Mesothelial cell of epicardium (in vitro differentiated cells): Measurements from ENCODE around the gene DYNC2I2. TPM values are rescaled to one million over a fixed set of nuclear protein-coding genes. Genes with fewer than 3 reads are reported as not detected.
"Not testable (repeated sequence)": the region's sequence is repeated elsewhere in the genome, so short reads cannot be mapped to it uniquely, and the experiment has no call there.

Source experiments
- DNase-seq, 2 experiments: peaks; one replicate each; pipeline ENCODE4 v3.0.0; 2021; ENCODE audit warnings: low spot score in 2 of 2; ENCODE audit not compliant: unreplicated experiment in 2 of 2
- H3K27ac Mint-ChIP-seq: 2 replicates; pipeline ENCODE4 v1.8.0; 2021; ENCODE audit warnings: mixed read lengths
- H3K27me3 Mint-ChIP-seq: 2 replicates; pipeline ENCODE4 v1.8.0; 2021; ENCODE audit warnings: low read depth, mixed read lengths
- H3K36me3 Mint-ChIP-seq: 2 replicates; pipeline ENCODE4 v1.8.0; 2021; ENCODE audit warnings: mixed read lengths
- H3K4me1 Mint-ChIP-seq: 2 replicates; pipeline ENCODE4 v1.8.0; 2021; ENCODE audit warnings: mixed read lengths
- H3K4me3 Mint-ChIP-seq: 2 replicates; pipeline ENCODE4 v1.8.0; 2021; ENCODE audit warnings: mild to moderate bottlenecking, moderate library complexity, mixed read lengths
- H3K9me3 Mint-ChIP-seq: 2 replicates; pipeline ENCODE4 v1.8.0; 2021; ENCODE audit warnings: mixed read lengths
- total RNA-seq: library from RNA; stranded (reverse); gene quantifications from 3 replicates; pipeline ENCODE4 v1.2.1, GENCODE V29; 2021
- TF ChIP-seq, protein P1 (sequence below): fragments of 200-600 bp; sonication (generic); IDR thresholded peaks from one replicate; pipeline ENCODE4 v1.5.0; 2021; ENCODE audit warnings: antibody characterized with exemption; ENCODE audit not compliant: unreplicated experiment

The DYNC2I2 gene
- total RNA-seq, 1 donor from 2014 or later = 37.2 TPM

DNA sequence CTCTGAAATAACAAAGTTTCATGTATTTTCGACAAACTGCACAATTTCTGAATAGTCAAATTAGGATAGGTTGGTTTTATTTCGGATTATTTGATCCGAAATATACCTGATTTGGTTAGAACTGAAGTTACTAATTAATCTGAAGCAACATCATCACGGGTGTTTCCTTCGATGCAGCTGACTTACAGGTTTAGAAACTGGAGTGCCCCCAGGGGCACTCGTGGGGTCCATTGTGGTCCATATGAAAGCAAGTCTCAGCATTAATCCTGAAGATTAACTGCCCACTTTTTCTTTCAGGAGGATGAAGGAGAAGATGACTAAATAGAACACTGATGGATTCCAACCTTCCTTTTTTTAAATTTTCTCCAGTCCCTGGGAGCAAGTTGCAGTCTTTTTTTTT is 37.7 kb upstream of the DYNC2I2 start:
- Mint-ChIP-seq H3K4me1 (peaks cover 14% of the 10 kb centered on the region), H3K9me3 (no peaks in the 10 kb centered on the region), H3K36me3 (peaks cover 29% of the 10 kb centered on the region), H3K4me3 (no peak overlapping the region), H3K27me3 (no peaks in the 10 kb centered on the region), H3K27ac (peak overlapping the region; percentile 34)
- TF ChIP-seq, protein P1, sequence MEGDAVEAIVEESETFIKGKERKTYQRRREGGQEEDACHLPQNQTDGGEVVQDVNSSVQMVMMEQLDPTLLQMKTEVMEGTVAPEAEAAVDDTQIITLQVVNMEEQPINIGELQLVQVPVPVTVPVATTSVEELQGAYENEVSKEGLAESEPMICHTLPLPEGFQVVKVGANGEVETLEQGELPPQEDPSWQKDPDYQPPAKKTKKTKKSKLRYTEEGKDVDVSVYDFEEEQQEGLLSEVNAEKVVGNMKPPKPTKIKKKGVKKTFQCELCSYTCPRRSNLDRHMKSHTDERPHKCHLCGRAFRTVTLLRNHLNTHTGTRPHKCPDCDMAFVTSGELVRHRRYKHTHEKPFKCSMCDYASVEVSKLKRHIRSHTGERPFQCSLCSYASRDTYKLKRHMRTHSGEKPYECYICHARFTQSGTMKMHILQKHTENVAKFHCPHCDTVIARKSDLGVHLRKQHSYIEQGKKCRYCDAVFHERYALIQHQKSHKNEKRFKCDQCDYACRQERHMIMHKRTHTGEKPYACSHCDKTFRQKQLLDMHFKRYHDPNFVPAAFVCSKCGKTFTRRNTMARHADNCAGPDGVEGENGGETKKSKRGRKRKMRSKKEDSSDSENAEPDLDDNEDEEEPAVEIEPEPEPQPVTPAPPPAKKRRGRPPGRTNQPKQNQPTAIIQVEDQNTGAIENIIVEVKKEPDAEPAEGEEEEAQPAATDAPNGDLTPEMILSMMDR = no peak
- DNase-seq = no peak

DNA sequence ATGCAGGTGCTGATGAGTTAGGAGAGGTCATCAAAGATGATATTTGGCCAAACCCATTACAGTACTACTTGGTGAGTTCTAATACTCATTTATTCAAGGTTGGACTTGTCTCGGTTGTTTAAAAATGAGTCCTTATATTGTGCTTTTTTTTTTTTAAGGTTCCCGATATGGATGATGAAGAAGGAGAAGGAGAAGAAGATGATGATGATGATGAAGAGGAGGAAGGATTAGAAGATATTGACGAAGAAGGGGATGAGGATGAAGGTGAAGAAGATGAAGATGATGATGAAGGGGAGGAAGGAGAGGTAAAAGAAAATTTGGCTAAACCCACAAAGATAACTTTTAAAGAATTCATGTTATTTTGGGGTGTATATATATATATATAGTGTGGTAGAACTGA is 37.1 kb upstream of the DYNC2I2 start:
- peaks cover 14% of the 10 kb centered on the region for H3K4me1 Mint-ChIP-seq
- not testable (repeated sequence) for DNase-seq, H3K9me3 Mint-ChIP-seq, H3K27me3 Mint-ChIP-seq, H3K4me3 Mint-ChIP-seq
- H3K27ac Mint-ChIP-seq = peak overlapping the region; percentile 22
- H3K36me3 Mint-ChIP-seq = peaks cover 29% of the 10 kb centered on the region

DNA sequence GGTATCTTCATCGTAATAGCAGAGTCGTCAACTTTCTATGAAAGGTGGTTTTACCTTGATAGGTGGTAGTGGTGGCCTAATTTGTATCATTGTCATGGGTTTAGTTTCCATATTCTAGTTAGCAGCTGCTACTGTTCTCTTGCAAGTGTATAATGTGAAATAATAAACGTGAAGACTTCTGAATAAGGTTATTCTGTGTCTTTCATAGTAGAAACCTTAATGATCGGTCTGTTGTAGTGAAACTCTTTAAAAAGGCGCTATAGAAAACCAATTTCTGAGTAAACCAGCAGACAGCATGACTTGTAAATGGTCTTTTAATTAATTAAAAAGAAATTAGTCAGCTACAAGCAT is 34.0 kb upstream of the DYNC2I2 start:
- no peak for DNase-seq
- Mint-ChIP-seq H3K9me3 (no peaks in the 10 kb centered on the region), H3K4me3 (peak overlapping the region; percentile 100), H3K4me1 (peaks cover 28% of the 10 kb centered on the region), H3K27ac (peak overlapping the region; percentile 100), H3K27me3 (no peaks in the 10 kb centered on the region), H3K36me3 (peaks cover 23% of the 10 kb centered on the region)
- TF ChIP-seq, protein P1 = no peak

DNA sequence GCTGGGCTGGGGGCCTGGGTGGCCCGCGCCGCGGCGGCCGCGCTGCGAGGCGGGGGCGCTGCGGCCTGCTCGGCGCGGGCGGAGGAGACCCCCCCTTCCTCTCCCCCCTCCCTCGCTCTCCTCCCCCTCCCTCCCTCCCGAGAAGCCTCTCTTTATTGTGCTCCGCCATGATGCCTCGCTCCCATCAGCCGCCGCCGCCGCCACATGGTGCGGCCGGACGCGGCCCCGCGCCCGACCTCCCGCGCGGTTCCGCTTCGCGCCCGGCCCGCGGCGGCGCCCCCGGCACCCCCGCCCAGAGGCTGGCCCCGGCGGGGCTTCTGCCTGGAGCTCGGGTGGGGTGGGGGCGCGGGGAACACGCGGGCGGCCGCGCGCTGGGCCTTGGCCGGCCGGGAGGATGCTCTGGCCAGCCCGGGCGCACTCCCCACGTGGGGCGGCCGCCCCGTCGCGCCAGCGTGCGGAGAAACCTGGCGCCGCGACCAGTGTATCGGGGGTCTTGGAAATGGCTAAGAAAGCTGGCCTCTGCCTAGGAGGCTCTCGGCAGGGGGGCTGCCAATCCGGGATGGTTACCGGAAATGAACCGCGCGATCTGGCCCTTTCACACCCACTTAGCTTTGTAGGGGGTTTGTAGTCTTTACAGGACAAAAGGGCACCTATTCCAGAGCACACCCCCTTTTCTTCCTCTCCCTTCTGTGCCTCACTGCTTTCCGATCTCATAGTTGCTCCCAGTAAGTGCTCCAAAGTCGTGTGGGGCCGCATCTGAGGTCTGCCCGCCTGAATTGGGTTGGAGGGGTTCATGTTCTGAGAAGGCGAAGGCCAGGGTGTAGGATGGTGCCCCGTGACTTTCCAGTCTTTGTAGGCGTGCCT is 33.4 kb upstream of the DYNC2I2 start:
- TF ChIP-seq, protein P1 = no peak
- no peak for DNase-seq
- H3K27me3 Mint-ChIP-seq = no peaks in the 10 kb centered on the region
- H3K27ac Mint-ChIP-seq = peak overlapping the region; percentile 100
- no peaks in the 10 kb centered on the region for H3K9me3 Mint-ChIP-seq
- peaks cover 33% of the 10 kb centered on the region for H3K4me1 Mint-ChIP-seq
- peaks cover 23% of the 10 kb centered on the region for H3K36me3 Mint-ChIP-seq
- peak overlapping the region; percentile 100 for H3K4me3 Mint-ChIP-seq

DNA sequence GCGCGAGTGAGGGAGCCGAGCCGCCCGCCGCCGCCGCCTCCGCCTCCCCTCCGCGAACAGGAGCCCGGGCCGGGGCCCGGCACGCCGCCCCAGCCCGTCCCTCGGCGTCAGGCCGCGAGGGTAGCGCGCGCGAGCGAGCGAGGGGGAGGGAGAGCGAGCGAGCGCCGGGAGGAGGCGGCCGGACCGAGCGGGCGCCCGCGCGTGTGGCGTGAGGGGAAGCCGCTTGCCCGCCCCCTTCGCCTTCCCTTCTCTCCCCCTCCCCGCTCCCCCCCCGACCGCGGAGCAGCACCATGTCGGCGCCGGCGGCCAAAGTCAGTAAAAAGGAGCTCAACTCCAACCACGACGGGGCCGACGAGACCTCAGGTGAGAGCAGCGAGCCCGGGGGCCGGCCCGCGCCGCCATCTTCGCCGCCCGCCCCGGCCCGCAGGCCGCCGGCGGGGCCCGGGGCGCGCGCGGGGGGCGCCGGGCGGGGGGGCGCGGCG is 32.7 kb upstream of the DYNC2I2 start:
- no peaks in the 10 kb centered on the region for H3K9me3 Mint-ChIP-seq
- H3K27ac Mint-ChIP-seq = no peak overlapping the region
- peak in 1 of 2 experiments; percentile 55 for DNase-seq
- no peaks in the 10 kb centered on the region for H3K27me3 Mint-ChIP-seq
- peak overlapping the region; percentile 53 for H3K4me3 Mint-ChIP-seq
- peaks cover 17% of the 10 kb centered on the region for H3K36me3 Mint-ChIP-seq
- TF ChIP-seq, protein P1 = no peak
- H3K4me1 Mint-ChIP-seq = peaks cover 40% of the 10 kb centered on the region

DNA sequence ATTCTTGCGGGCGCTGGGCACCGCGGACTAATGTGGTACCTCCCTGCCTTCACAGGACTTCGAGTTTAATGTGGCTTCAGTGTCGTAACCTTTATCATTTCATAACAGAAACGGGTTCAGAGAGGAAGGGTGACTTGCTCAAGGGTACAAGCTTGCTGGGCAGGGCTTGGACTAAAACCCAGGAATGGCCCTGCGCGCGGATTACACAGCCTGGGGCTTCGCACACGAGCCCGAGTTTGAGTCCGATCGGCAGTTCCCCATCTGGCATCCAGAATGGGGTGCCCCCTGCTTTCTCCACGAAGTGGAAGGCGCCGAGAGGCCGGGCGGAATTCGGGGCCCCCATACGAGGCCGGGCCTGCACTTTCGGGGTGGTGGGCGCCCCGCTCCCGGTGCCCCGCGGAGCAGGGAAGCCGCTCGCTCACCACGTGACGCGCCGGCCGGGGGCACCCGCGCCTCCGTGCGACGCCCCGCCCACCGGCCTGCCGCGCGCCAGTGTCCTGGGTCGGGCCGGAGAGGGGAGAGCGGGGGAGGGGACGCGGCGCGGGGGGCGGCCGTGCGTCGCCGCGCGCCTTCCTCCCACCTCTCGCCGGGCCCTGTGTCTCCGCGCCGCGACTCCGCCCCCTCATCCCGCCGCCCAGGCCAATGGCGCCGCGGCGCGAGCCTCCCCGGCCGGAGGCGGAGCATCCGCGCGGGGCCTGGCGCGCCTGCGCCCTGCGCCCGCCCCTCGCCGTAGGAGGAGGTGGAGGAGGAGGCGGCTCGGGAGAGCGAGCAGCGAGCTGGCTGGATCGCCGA is 32.0 kb upstream of the DYNC2I2 start, which contains the start of gene SET:
TSS of gene SET (plus strand) at position 722 of the 792 bp plus-strand sequence. CDS start 361 bp downstream, outside the sequence.
- Mint-ChIP-seq H3K36me3 (peaks cover 16% of the 10 kb centered on the region), H3K27ac (peak within 1 kb of the TSS; percentile 97), H3K4me1 (peaks cover 43% of the 10 kb centered on the region), H3K4me3 (peak within 1 kb of the TSS; percentile 100), H3K9me3 (no peaks in the 10 kb centered on the region), H3K27me3 (no peaks in the 10 kb centered on the region)
- TF ChIP-seq, protein P1 = no peak
- peak; percentile 93 to 94 for DNase-seq
